HG03060 (cell line): ENCODE measurements around the gene ALPK3.
"Not testable (repeated sequence)": the region's sequence is repeated elsewhere in the genome, so short reads cannot be mapped to it uniquely, and the experiment has no call there.

Experiments used
- ATAC-seq: cut with Tn5 transposase; IDR thresholded peaks from one replicate; pipeline ENCODE4 v1.9.1; 2021; ENCODE audit warnings: low read depth, moderate number of reproducible peaks; ENCODE audit not compliant: unreplicated experiment

The ALPK3 gene

GRCh38 chr15:84868037-84868880, 51.1 kb downstream of the ALPK3 start:
- ATAC-seq: no peak

- ATAC-seq: no peak
These were observed 52.4 kb downstream of the ALPK3 start for GRCh38 chr15:84869510-84869909.

GRCh38 chr15:84871428-84871985, 54.4 kb downstream of the ALPK3 start:
- ATAC-seq: no peak

- ATAC-seq: no peak
These were observed 55.1 kb downstream of the ALPK3 start for GRCh38 chr15:84872009-84872910.

GRCh38 chr15:84873997-84874396, 56.8 kb downstream of the ALPK3 start:
- no peak for ATAC-seq

GRCh38 chr15:84874981-84875699, 58.0 kb downstream of the ALPK3 start:
- no peak for ATAC-seq

- no peak for ATAC-seq
These were observed 59.1 kb downstream of the ALPK3 start for GRCh38 chr15:84876269-84876668.

GRCh38 chr15:84877701-84878100, 60.5 kb downstream of the ALPK3 start:
- not testable (repeated sequence) for ATAC-seq

GRCh38 chr15:84878504-84878903, 61.3 kb downstream of the ALPK3 start:
- no peak for ATAC-seq

GRCh38 chr15:84879088-84879780, 62.1 kb downstream of the ALPK3 start:
- no peak for ATAC-seq

GRCh38 chr15:84880007-84880406, 62.9 kb downstream of the ALPK3 start:
- ATAC-seq: no peak

- ATAC-seq: no peak
These were observed 63.8 kb downstream of the ALPK3 start for GRCh38 chr15:84880822-84881519.

- no peak for ATAC-seq
These were observed 64.3 kb downstream of the ALPK3 start for GRCh38 chr15:84881520-84881830.

- no peak for ATAC-seq
These were observed 66.3 kb downstream of the ALPK3 start for GRCh38 chr15:84883466-84883865.

GRCh38 chr15:84883916-84884781, 67.0 kb downstream of the ALPK3 start, which contains the start of gene SLC28A1:
SLC28A1 (plus strand) TSS chr15:84884662; CDS start chr15:84887761, 3,099 bp downstream.
- ATAC-seq: no peak

GRCh38 chr15:84885801-84886200, 68.6 kb downstream of the ALPK3 start:
- ATAC-seq: no peak

- no peak for ATAC-seq
These were observed 69.2 kb downstream of the ALPK3 start for GRCh38 chr15:84886211-84886983.

GRCh38 chr15:84886984-84887299, 69.8 kb downstream of the ALPK3 start:
- no peak for ATAC-seq
